Measurements from ENCODE around the gene KCNJ5.

KCNJ5 gene

GRCh38 chr11:128904303-128904655, 13.1 kb downstream of the KCNJ5 start:
- TF ChIP-seq ZNF70 (CRISPR knock-in tag; IDR thresholded peaks at IDR 0.05), result no peak
- ATAC-seq, result no peak

- ATAC-seq, result peak; percentile 51
- no peak for TF ChIP-seq ZNF70 (CRISPR knock-in tag; IDR thresholded peaks at IDR 0.05)
- TF ChIP-seq BACH2 (CRISPR knock-in tag; IDR thresholded peaks at IDR 0.05; ENCODE audit: borderline replicate concordance), result no peak
- no peak for TF ChIP-seq PATZ1 (CRISPR knock-in tag; IDR thresholded peaks at IDR 0.05; ENCODE audit: borderline replicate concordance)
- TF ChIP-seq ZNF565 (CRISPR knock-in tag; conservative IDR thresholded peaks at IDR 0.05; ENCODE audit: low read depth), result no peak
- TF ChIP-seq OSR1 (CRISPR knock-in tag; IDR thresholded peaks at IDR 0.05), result no peak
- no peak for TF ChIP-seq ESRRG (CRISPR knock-in tag; IDR thresholded peaks at IDR 0.05)
- TF ChIP-seq ZFP30 (CRISPR knock-in tag; IDR thresholded peaks at IDR 0.05), result no peak
- no peak for TF ChIP-seq CREB5 (CRISPR knock-in tag; IDR thresholded peaks at IDR 0.05; ENCODE audit: low read depth)
These were observed 13.6 kb downstream of the KCNJ5 start for GRCh38 chr11:128904656-128905344.

- ATAC-seq, result peak; percentile 77
- TF ChIP-seq GLIS3 (CRISPR knock-in tag; IDR thresholded peaks at IDR 0.05) (no peak), PATZ1 (CRISPR knock-in tag; IDR thresholded peaks at IDR 0.05; ENCODE audit: borderline replicate concordance) (no peak), CSDC2 (CRISPR knock-in tag; IDR thresholded peaks at IDR 0.05) (no peak), POU6F1 (CRISPR knock-in tag; IDR thresholded peaks at IDR 0.05; ENCODE audit: borderline replicate concordance, low read depth) (no peak), RARB (CRISPR knock-in tag; IDR thresholded peaks at IDR 0.05) (no peak), TOX (CRISPR knock-in tag; IDR thresholded peaks at IDR 0.05; ENCODE audit: borderline replicate concordance) (no peak), ESRRG (CRISPR knock-in tag; IDR thresholded peaks at IDR 0.05) (no peak)
These were observed 14.4 kb downstream of the KCNJ5 start for GRCh38 chr11:128905345-128906184.

GRCh38 chr11:128906185-128907050, 15.3 kb downstream of the KCNJ5 start:
- TF ChIP-seq GLIS3 (CRISPR knock-in tag; IDR thresholded peaks at IDR 0.05) (no peak), ZFP3 (CRISPR knock-in tag; IDR thresholded peaks at IDR 0.05) (no peak)
- no peak for ATAC-seq

GRCh38 chr11:128907585-128907984, 16.4 kb downstream of the KCNJ5 start:
- no peak for ATAC-seq
- TF ChIP-seq ZC3H10 (CRISPR knock-in tag; IDR thresholded peaks at IDR 0.05) (no peak), CSRNP3 (CRISPR knock-in tag; IDR thresholded peaks at IDR 0.05) (no peak), ARNTL (CRISPR knock-in tag; IDR thresholded peaks at IDR 0.05; ENCODE audit: borderline replicate concordance, low read depth) (no peak), ISL1 (CRISPR knock-in tag; IDR thresholded peaks at IDR 0.05) (no peak), ZFP30 (CRISPR knock-in tag; IDR thresholded peaks at IDR 0.05) (no peak), RARB (CRISPR knock-in tag; IDR thresholded peaks at IDR 0.05) (no peak), SNAI2 (CRISPR knock-in tag; IDR thresholded peaks at IDR 0.05) (no peak), ZNF565 (CRISPR knock-in tag; conservative IDR thresholded peaks at IDR 0.05; ENCODE audit: low read depth) (no peak), TCF4 (CRISPR knock-in tag; IDR thresholded peaks at IDR 0.05; ENCODE audit: borderline replicate concordance) (no peak), CSDC2 (CRISPR knock-in tag; IDR thresholded peaks at IDR 0.05) (no peak), OSR1 (CRISPR knock-in tag; IDR thresholded peaks at IDR 0.05) (no peak), BACH2 (CRISPR knock-in tag; IDR thresholded peaks at IDR 0.05; ENCODE audit: borderline replicate concordance) (no peak)
